SU-DHL-6 (cell line): Measurements from ENCODE around the gene AOC2.

ENCODE experiments used
- H2AFZ ChIP-seq: fragments of 200-600 bp; sonication (generic); 2 replicates; pipeline ENCODE4 v1.6.1; 2014; ENCODE audit warnings: low read depth, mild to moderate bottlenecking, moderate library complexity, mixed read lengths, antibody characterized with exemption, low read length; ENCODE audit not compliant: severe bottlenecking
- H3F3A ChIP-seq: fragments of 200-600 bp; shearing (Covaris generic); 2 replicates; pipeline ENCODE4 v1.6.0; 2016; ENCODE audit warnings: antibody characterized with exemption, mild to moderate bottlenecking; ENCODE audit not compliant: insufficient read depth
- H3K27ac ChIP-seq: fragments of 200-600 bp; sonication (generic); 2 replicates; pipeline ENCODE4 v1.5.1; 2016; ENCODE audit warnings: low read depth, mild to moderate bottlenecking, low read length, moderate library complexity, mixed read lengths
- H3K27me3 ChIP-seq: fragments of 200-600 bp; sonication (generic), shearing (Covaris generic); 2 replicates; pipeline ENCODE4 v1.6.0; 2014; ENCODE audit warnings: mild to moderate bottlenecking, low read length
- H3K36me3 ChIP-seq: fragments of 200-600 bp; sonication (generic); 2 replicates; pipeline ENCODE4 v1.6.1; 2014; ENCODE audit warnings: mild to moderate bottlenecking, low read length, mixed read lengths
- H3K4me2 ChIP-seq: fragments of 300-600, 200-600 bp; shearing (Covaris generic), sonication (generic); 2 replicates; pipeline ENCODE4 v1.6.0; 2014; ENCODE audit warnings: low read length, low read depth, mild to moderate bottlenecking; ENCODE audit not compliant: poor library complexity, severe bottlenecking
- H3K4me3 ChIP-seq: fragments of 200-600 bp; sonication (generic); 2 replicates; pipeline ENCODE4 v1.5.1; 2014; ENCODE audit warnings: antibody characterized with exemption, low read length, mild to moderate bottlenecking, mixed read lengths; ENCODE audit not compliant: insufficient read depth, poor library complexity, severe bottlenecking
- H3K79me2 ChIP-seq: fragments of 200-600 bp; sonication (generic); 2 replicates; pipeline ENCODE4 v1.6.1; 2014; ENCODE audit warnings: mild to moderate bottlenecking, low read length, moderate library complexity; ENCODE audit not compliant: insufficient read depth
- H3K9ac ChIP-seq: fragments of 200-600 bp; sonication (generic); 2 replicates; pipeline ENCODE4 v1.7.0; 2014; ENCODE audit warnings: mild to moderate bottlenecking, low read length
- H3K9me2 ChIP-seq: fragments of 200-600 bp; sonication (generic); replicated peaks from 2 replicates; pipeline ENCODE4 v1.6.1; 2014; ENCODE audit warnings: low read length; ENCODE audit not compliant: insufficient read depth
- H3K9me3 ChIP-seq: fragments of 200-600 bp; sonication (generic); 2 replicates; pipeline ENCODE4 v1.6.1; 2014; ENCODE audit warnings: low read length, mixed read lengths; ENCODE audit not compliant: insufficient read depth
- H4K20me1 ChIP-seq: fragments of 200-600 bp; sonication (generic); 2 replicates; pipeline ENCODE4 v1.6.1; 2014; ENCODE audit warnings: low read depth, mild to moderate bottlenecking, antibody characterized with exemption, low read length, moderate library complexity, mixed read lengths
- EZH2phosphoT487 ChIP-seq: fragments of 200-600 bp; sonication (generic), shearing (Covaris generic); conservative IDR thresholded peaks from 2 replicates; pipeline ENCODE4 v1.6.1; 2018; ENCODE audit warnings: mild to moderate bottlenecking, antibody characterized with exemption, low read length, moderate library complexity, mixed read lengths
- TF ChIP-seq, protein P1 (sequence below): fragments of 200-600 bp; sonication (generic); IDR thresholded peaks from one replicate; pipeline ENCODE4 v1.5.1; 2017; ENCODE audit warnings: antibody characterized with exemption, mild to moderate bottlenecking, low read length, moderate library complexity; ENCODE audit not compliant: insufficient read depth, poor library complexity, severe bottlenecking

AOC2 gene

DNA sequence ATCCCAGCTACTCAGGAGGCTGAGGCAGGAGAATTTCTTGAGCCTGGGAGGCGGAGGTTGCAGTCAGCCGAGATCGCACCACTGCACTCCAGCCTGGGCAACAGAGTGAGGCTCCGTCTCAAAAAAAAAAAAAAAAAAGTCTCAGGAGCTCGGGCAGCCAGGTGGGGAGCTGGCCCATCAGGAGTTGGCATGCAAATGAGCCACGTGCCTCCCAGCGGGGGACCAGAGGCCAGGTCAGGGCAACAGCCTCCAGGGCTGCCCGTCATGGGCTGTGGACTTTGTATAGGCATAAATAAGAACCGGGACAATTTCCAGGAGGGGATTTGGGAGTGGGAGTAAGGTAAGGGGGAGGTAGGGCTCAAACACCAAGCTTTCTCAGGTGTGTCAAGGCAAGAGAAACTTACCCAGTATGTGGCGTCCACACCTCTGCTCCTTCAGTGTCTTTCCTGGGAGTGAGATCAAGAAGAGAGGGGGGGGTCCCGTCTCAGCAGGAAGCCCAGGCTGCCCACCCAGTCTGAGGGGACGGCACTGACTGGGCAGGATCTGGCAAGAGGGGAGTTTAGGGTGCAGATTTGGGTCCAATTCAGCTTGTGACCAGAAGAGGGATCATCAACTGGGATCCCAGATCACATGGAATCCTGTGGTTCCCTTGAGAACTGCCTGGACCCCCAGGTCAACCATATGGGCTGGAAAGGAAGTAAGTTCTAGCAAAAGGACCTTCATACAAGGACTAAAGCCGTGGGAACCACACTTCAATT lies 33.9 kb downstream of the AOC2 start:
- Histone ChIP-seq H3K9ac (no peak overlapping the region), H3F3A (no peaks in the 10 kb centered on the region), H3K4me3 (no peak overlapping the region), H3K27ac (no peak overlapping the region), H3K27me3 (no peaks in the 10 kb centered on the region), H3K4me2 (no peak overlapping the region), H3K9me3 (no peaks in the 10 kb centered on the region), H4K20me1 (no peaks in the 10 kb centered on the region), H3K9me2 (no peaks in the 10 kb centered on the region), H2AFZ (no peak overlapping the region), H3K79me2 (no peaks in the 10 kb centered on the region), H3K36me3 (no peaks in the 10 kb centered on the region)
- no peak for TF ChIP-seq EZH2phosphoT487
- TF ChIP-seq, protein P1, sequence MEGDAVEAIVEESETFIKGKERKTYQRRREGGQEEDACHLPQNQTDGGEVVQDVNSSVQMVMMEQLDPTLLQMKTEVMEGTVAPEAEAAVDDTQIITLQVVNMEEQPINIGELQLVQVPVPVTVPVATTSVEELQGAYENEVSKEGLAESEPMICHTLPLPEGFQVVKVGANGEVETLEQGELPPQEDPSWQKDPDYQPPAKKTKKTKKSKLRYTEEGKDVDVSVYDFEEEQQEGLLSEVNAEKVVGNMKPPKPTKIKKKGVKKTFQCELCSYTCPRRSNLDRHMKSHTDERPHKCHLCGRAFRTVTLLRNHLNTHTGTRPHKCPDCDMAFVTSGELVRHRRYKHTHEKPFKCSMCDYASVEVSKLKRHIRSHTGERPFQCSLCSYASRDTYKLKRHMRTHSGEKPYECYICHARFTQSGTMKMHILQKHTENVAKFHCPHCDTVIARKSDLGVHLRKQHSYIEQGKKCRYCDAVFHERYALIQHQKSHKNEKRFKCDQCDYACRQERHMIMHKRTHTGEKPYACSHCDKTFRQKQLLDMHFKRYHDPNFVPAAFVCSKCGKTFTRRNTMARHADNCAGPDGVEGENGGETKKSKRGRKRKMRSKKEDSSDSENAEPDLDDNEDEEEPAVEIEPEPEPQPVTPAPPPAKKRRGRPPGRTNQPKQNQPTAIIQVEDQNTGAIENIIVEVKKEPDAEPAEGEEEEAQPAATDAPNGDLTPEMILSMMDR: no peak

DNA sequence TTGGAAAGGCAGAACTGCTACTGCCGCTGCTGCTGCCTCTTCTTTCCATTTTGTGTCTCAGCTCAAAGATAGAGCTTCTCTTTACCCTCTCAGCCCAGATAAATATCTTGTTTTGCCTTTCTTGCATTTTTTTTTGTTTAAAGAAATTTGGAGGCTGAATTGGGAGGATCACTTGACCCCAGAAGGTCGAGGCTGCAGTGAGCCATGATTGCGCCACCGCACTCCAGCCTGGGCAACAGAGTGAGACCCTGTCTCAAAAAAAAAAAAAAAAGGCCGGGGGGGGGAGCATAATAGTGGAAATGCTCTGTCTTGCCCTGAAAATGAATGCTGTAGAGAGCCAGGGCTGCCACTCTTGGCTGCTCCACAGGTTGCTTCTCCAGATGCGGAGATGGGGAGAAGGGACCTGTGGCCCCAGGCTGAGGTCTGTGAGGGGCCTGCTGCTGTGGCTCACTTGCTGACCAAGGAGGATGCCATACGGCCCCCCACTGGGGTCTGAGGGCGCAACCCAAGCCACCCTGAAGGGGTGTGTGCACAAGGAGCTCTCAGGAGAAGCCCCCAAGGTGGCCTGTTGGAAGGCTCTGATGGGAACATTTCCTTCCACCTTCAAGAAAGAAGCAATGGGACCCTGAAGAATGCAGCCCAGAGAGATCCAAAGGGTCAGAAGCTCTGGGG lies 34.7 kb downstream of the AOC2 start:
- TF ChIP-seq, protein P1: no peak
- TF ChIP-seq EZH2phosphoT487: no peak
- Histone ChIP-seq H3K9me3 (no peaks in the 10 kb centered on the region), H3K4me3 (no peak overlapping the region), H3K4me2 (no peak overlapping the region), H3K9me2 (no peaks in the 10 kb centered on the region), H3K27ac (no peak overlapping the region), H3F3A (no peaks in the 10 kb centered on the region), H3K27me3 (no peaks in the 10 kb centered on the region), H2AFZ (no peak overlapping the region), H4K20me1 (no peaks in the 10 kb centered on the region), H3K79me2 (no peaks in the 10 kb centered on the region), H3K36me3 (no peaks in the 10 kb centered on the region), H3K9ac (no peak overlapping the region)

DNA sequence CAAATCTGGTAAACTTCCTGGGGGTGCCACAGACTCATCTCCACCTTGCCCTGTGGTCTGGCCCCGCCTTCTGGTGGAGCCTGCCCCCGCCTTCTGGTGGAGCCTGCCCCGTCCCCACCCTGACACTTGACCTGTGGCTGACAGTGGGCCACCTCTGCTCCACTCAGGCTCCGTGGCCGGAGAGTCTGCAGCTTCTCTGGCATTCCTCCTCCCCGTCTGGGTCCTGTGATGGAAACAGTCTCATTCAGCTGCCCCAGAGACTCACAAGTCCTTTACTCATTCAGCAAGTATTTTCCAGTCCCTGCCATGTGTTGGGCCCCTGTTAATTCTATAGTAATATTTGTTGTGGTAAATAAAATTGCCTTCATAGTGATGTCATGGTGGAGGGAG lies 35.2 kb downstream of the AOC2 start:
- no peak overlapping the region for H3K4me2 ChIP-seq
- no peak overlapping the region for H3K4me3 ChIP-seq
- H3K27me3 ChIP-seq: no peaks in the 10 kb centered on the region
- no peaks in the 10 kb centered on the region for H3K9me2 ChIP-seq
- H3F3A ChIP-seq: no peaks in the 10 kb centered on the region
- no peak overlapping the region for H2AFZ ChIP-seq
- no peaks in the 10 kb centered on the region for H3K36me3 ChIP-seq
- no peaks in the 10 kb centered on the region for H3K79me2 ChIP-seq
- no peak overlapping the region for H3K9ac ChIP-seq
- H3K9me3 ChIP-seq: no peaks in the 10 kb centered on the region
- no peaks in the 10 kb centered on the region for H4K20me1 ChIP-seq
- TF ChIP-seq, protein P1: no peak
- TF ChIP-seq EZH2phosphoT487: no peak
- no peak overlapping the region for H3K27ac ChIP-seq
